AG04449 (cell line): ENCODE data around the gene WFIKKN1.

ENCODE experiments used
- CTCF ChIA-PET: fragments of 350-600 bp; formaldehyde crosslinking; extraction: SDS; loops from one replicate; lab custom pipeline; 2021; ENCODE audit warnings: antibody characterized with exemption; lab: Yijun Ruan, JAX
- POLR2A ChIA-PET: fragments of 400-600, 350-600 bp; formaldehyde crosslinking; extraction: SDS; loops from one replicate; lab custom pipeline; 2020; ENCODE audit warnings: antibody characterized with exemption, inconsistent platforms; lab: Yijun Ruan, JAX
- DNase-seq: peaks from one replicate; pipeline ENCODE4 v3.0.0-alpha.2; 2010; ENCODE audit warnings: low read depth, low spot score
- H3K4me3 ChIP-seq: 2 replicates; pipeline ENCODE4 v1.5.1; 2011; ENCODE audit warnings: low read depth, mild to moderate bottlenecking, control low read depth, low read length
- TF ChIP-seq, protein P1 (sequence below): IDR thresholded peaks from one replicate; pipeline ENCODE4 v1.5.1; 2011; ENCODE audit warnings: mild to moderate bottlenecking, moderate library complexity, low read length, control low read depth, inconsistent platforms; ENCODE audit not compliant: insufficient read depth; ENCODE audit errors: missing control alignments

WFIKKN1 gene

DNA sequence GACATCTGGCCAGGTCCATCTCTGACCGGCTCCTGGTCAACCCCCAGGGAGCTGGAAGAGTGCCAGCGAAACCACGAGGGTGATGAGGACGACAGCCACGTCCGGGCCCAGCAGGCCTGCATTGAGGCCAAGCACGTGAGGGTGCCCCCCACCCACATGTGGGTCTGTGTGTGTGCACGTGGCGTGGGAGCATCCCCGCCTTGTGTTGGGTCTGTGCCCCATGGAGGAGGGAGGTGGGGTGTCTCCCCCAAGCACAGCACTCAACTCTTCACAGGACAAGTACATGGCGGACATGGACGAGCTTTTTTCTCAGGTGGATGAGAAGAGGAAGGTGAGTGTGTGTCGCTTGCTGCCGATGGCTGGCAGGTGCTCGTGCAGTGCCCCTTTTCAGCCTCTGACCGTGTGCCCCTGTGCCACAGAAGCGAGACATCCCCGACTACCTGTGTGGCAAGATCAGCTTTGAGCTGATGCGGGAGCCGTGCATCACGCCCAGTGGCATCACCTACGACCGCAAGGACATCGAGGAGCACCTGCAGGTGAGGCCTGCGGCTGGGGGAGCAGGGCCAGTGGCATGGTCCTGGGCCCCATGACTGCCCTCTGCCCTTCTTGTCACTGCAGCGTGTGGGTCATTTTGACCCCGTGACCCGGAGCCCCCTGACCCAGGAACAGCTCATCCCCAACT is 51.1 kb downstream of the WFIKKN1 start:
- POLR2A ChIA-PET, result interaction anchor here (0.8 to 2.1 kb wide), 2 partner anchors 8 to 33 kb away, joined by 3 to 9 read pairs; partner anchors contain the start of genes WDR24 and WDR90
- H3K4me3 ChIP-seq, result peak overlapping the region; percentile 77
- CTCF ChIA-PET, result interaction anchor here (0.9 to 1.4 kb wide), 4 partner anchors 10 to 290 kb away, joined by 3 to 4 read pairs (median 3); no protein-coding TSS in a partner anchor
- TF ChIP-seq, protein P1, sequence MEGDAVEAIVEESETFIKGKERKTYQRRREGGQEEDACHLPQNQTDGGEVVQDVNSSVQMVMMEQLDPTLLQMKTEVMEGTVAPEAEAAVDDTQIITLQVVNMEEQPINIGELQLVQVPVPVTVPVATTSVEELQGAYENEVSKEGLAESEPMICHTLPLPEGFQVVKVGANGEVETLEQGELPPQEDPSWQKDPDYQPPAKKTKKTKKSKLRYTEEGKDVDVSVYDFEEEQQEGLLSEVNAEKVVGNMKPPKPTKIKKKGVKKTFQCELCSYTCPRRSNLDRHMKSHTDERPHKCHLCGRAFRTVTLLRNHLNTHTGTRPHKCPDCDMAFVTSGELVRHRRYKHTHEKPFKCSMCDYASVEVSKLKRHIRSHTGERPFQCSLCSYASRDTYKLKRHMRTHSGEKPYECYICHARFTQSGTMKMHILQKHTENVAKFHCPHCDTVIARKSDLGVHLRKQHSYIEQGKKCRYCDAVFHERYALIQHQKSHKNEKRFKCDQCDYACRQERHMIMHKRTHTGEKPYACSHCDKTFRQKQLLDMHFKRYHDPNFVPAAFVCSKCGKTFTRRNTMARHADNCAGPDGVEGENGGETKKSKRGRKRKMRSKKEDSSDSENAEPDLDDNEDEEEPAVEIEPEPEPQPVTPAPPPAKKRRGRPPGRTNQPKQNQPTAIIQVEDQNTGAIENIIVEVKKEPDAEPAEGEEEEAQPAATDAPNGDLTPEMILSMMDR, result no peak
- DNase-seq, result no peak

DNA sequence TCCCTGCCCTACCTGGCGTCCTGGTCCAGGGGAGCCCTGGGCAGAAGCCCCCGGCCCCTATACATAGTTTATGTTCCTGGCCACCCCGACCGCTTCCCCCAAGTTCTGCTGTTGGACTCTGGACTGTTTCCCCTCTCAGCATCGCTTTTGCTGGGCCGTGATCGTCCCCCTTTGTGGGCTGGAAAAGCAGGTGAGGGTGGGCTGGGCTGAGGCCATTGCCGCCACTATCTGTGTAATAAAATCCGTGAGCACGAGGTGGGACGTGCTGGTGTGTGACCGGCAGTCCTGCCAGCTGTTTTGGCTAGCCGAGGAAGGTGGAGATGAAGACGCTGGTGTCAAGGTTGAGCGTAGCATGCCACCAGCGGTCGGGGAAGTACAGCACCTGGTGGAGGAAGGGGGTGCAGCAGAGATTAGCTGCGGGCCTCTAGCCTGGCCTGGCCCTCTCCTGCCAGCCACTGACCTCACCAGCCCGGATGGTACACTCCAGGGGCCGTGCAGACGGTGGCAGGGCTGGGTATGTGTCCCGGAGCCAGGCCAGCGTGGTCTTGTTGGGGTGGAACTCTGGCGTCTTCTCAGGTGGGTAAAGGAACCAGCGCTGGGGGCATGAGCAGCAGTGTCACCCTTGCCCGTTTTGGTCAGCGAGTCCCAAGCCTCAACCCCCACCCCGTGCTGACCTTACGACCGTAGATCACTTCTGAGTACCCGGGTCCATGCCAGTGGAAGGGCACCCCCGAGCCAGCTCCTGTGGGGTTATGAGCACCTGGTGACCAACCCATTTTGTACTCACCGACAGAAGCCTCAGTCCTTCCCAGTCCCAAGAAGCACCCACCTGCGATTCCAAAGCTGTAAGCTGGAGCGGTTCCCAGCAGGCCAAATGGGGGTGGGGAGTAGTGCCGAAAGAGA is 52.0 kb downstream of the WFIKKN1 start:
- POLR2A ChIA-PET, result no interaction called here
- no peak for DNase-seq

DNA sequence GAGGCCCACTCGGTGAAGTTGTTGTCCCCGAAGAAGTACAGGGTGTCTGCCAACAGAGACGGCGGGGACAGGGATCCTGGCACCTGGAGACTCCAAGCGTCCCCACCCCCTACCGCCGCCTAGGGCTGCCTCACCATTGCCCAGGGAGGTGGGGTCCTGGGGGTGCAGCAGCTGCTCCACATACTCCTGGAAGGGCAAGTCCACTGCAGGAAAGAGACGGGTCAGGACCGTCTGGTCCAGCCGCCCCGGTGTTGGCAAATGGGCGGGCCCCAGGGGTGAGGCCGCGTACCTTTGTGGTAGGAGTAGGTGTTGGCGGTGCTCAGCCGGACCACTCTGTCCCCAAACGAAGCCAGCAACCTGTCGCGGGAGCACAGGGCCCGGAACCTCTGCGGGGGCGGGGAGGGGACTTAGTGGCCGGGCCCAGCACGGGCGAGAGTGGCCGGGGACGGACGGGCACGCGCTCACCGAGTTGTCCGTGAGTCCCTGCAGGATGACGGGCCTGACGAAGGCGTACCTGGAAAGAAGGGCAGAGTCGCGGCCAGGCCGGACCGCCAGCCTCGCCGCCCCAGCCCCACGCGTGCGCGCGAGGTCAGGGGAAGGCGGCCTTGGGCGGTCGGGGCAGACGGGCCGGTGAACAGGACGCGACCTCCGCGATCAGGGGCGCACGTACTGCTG is 52.7 kb downstream of the WFIKKN1 start:
- CTCF ChIA-PET, result no interaction called here
- TF ChIP-seq, protein P1, result no peak
- no peak for DNase-seq
- peak overlapping the region; percentile 67 for H3K4me3 ChIP-seq
- POLR2A ChIA-PET, result interaction anchor here (1.2 kb wide), 1 partner anchor 8 kb away, joined by 7 read pairs; the partner anchor contains the start of gene RHBDL1

More for the DNA sequence above, 52.0 kb downstream of the WFIKKN1 start:
- TF ChIP-seq, protein P1, result no peak
- peak overlapping the region; percentile 67 for H3K4me3 ChIP-seq
- CTCF ChIA-PET, result interaction anchor here (1.4 kb wide), 1 partner anchor 15 kb away, joined by 3 read pairs; no protein-coding TSS in a partner anchor
